GM19397 (cell line): ENCODE data around the gene NTRK3.

ENCODE experiments used
- ATAC-seq: cut with Tn5 transposase; IDR thresholded peaks from one replicate; pipeline ENCODE4 v1.9.1; 2021; ENCODE audit warnings: mild to moderate bottlenecking, moderate library complexity; ENCODE audit not compliant: unreplicated experiment

Gene NTRK3

GRCh38 chr15:87910301-87910700 is 346.2 kb downstream of the NTRK3 start:
- no peak for ATAC-seq

- no peak for ATAC-seq
Observed at GRCh38 chr15:87907676-87908446, 348.7 kb downstream of the NTRK3 start.

- ATAC-seq: no peak
Observed at GRCh38 chr15:87906444-87906843, 350.1 kb downstream of the NTRK3 start.

GRCh38 chr15:87902772-87903426 is 353.6 kb downstream of the NTRK3 start:
- no peak for ATAC-seq

- ATAC-seq: no peak
Observed at GRCh38 chr15:87901926-87902690, 354.4 kb downstream of the NTRK3 start.

GRCh38 chr15:87901008-87901407 is 355.5 kb downstream of the NTRK3 start:
- ATAC-seq: no peak

- ATAC-seq: no peak
Observed at GRCh38 chr15:87896936-87897335, 359.6 kb downstream of the NTRK3 start.

GRCh38 chr15:87887177-87887576 is 369.4 kb downstream of the NTRK3 start:
- no peak for ATAC-seq

- no peak for ATAC-seq
Observed at GRCh38 chr15:87881026-87881425, 375.5 kb downstream of the NTRK3 start.

- ATAC-seq: no peak
Observed at GRCh38 chr15:87877822-87878542, 378.6 kb downstream of the NTRK3 start.

GRCh38 chr15:87877114-87877810 is 379.3 kb downstream of the NTRK3 start:
- ATAC-seq: no peak

- no peak for ATAC-seq
Observed at GRCh38 chr15:87874896-87875711, 381.4 kb downstream of the NTRK3 start.

GRCh38 chr15:87873516-87873915 is 383.0 kb downstream of the NTRK3 start:
- no peak for ATAC-seq

- ATAC-seq: no peak
Observed at GRCh38 chr15:87871731-87872320, 384.7 kb downstream of the NTRK3 start.

GRCh38 chr15:87871258-87871681 is 385.3 kb downstream of the NTRK3 start:
- ATAC-seq: no peak

GRCh38 chr15:87866961-87867360 is 389.6 kb downstream of the NTRK3 start:
- no peak for ATAC-seq

- no peak for ATAC-seq
Observed at GRCh38 chr15:87863152-87863551, 393.4 kb downstream of the NTRK3 start.

- no peak for ATAC-seq
Observed at GRCh38 chr15:87860743-87861142, 395.8 kb downstream of the NTRK3 start.

GRCh38 chr15:87858651-87859050 is 397.9 kb downstream of the NTRK3 start:
- no peak for ATAC-seq
